VCaP (cell line): ENCODE data around the gene RFX2.

Experiments
- H3K27ac ChIP-seq: fragments of 450-650 bp; 2 replicates; pipeline ENCODE4 v1.5.1; 2017
- TF ChIP-seq, protein P1 (sequence below): fragments of 450-650 bp; conservative IDR thresholded peaks from 2 replicates; pipeline ENCODE4 v1.5.1; 2017; ENCODE audit warnings: mild to moderate bottlenecking, moderate library complexity

RFX2 gene

DNA sequence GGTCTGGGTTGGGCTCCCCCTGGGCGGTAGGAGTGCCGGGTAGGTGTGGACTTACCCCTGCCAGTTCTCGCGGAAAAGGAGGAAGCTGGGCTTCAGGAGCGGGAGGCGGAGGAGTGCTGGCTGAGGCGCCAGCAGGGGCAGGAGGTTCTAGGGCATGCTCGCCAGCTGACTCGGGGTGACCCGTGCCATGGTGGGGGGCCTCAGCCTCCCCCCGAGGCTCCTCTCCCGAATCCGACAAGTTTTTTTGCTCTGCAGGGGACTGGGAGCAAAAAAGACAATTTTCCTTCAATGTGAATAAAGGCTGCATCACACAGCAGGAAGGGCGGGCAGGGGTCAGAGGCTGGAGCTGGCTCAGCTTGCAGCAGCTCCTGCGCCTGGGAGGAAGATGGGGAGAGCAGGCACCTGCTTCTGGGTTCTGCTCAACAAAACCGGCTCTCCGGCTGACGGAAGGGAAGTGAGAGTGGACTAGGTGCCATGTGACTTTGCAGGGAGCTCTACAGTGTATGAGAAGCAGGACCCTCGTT lies 158.9 kb downstream of the RFX2 start:
- H3K27ac ChIP-seq: no peak overlapping the region
- TF ChIP-seq, protein P1, sequence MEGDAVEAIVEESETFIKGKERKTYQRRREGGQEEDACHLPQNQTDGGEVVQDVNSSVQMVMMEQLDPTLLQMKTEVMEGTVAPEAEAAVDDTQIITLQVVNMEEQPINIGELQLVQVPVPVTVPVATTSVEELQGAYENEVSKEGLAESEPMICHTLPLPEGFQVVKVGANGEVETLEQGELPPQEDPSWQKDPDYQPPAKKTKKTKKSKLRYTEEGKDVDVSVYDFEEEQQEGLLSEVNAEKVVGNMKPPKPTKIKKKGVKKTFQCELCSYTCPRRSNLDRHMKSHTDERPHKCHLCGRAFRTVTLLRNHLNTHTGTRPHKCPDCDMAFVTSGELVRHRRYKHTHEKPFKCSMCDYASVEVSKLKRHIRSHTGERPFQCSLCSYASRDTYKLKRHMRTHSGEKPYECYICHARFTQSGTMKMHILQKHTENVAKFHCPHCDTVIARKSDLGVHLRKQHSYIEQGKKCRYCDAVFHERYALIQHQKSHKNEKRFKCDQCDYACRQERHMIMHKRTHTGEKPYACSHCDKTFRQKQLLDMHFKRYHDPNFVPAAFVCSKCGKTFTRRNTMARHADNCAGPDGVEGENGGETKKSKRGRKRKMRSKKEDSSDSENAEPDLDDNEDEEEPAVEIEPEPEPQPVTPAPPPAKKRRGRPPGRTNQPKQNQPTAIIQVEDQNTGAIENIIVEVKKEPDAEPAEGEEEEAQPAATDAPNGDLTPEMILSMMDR: no peak

DNA sequence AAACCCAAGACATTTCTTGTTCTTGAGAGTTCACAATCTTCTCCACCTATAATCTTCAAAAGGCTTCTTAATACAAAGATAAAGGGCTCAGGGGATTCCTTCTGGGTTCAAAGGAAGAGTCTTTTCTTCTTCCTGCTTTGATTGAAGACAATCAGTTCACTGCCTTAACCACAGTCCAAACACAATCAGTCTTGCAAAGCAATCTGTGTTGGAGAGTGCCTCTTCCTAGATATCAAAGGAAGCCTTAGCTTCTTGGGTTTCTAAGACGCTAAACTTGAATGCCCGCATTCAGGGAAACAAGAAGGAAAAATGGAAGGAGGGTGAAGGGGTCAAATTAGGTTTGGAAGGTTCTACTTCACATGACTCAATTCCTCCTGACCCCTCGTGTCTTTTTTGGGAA lies 159.6 kb downstream of the RFX2 start:
- H3K27ac ChIP-seq: no peak overlapping the region
- TF ChIP-seq, protein P1: no peak

DNA sequence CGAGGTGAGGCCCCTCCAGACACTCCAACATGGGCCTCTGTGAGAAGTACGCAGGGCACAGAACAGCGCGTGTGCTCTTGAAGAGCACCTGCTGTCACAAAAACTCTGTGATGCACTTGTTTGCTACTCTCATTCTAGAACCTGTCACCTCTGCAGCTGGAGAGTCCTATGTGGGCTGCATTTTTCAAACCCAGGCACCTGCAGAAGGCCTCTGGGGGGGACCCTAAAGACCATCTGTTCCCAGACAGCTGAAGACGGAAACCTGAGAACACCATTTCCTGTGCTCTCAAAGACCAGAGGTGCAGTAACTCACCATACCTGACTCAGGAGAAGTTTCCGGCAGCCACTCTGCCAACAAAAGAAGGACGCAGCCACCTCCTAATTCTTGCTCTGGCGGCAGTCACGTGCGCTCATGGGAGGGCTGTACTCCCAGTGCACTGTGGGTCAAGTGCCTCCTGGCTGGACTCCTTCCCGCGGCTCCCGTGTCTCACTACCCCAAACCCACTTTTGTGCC lies 160.5 kb downstream of the RFX2 start:
- H3K27ac ChIP-seq: no peak overlapping the region
- TF ChIP-seq, protein P1: no peak

DNA sequence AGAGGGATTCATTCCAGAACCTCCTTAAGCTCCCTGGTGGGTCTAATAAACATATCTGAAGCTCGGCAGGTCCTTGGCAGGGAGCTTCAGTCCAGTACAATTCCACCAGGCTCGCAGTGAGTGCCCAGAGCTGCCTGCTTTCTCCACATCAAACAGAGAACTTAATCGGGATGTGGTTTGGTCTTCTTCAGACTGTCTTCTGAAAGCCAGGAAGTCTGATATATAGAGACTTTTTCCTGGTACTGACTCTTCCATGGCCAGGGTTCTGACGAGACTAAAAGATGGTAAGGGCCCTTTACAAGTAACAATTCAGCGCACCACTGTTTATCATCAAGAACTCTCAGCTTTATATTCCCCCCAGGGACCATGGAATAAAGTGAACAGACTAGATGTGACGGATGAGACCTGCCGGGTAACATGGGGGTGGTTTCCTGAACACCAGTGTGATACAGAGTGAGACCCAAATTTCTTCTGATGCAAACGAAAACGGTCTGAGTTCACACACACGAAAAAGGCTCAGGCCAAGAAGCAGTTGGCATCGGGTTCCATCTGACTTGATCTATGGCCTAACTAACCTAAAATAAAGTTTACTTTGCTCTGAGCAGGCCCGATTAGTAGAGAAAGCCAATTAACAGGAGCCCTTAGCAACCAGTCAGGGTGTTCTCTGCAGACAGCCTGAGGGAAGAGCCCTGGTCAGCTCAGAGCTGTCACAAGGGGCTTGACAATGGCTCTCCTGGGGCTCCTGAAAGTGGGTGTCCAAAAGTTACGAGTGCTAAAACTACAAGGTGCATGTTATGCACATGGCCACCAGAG lies 161.3 kb downstream of the RFX2 start:
- no peak overlapping the region for H3K27ac ChIP-seq

DNA sequence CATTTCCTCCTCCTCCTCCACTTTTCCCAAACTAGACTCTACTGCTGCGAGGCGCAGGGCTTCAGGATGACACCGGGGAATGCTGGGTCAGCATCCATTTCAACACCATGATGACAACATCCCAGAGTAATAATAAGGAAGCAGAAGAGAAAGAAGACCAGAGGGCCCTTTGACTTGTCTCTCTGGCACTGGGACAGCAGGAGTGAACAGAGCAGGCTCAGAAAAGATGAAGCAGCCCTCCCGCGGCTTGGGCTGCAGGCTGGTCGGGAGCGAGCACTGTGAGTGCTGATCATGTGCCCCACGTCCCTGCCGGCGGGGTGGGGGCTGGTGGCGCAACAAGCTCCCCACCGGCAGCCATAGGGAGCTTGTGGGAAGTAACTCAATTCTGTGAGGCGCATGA lies 162.9 kb downstream of the RFX2 start:
- H3K27ac ChIP-seq: no peak overlapping the region
- TF ChIP-seq, protein P1: no peak

More for the DNA sequence above, 161.3 kb downstream of the RFX2 start:
- TF ChIP-seq, protein P1: no peak

DNA sequence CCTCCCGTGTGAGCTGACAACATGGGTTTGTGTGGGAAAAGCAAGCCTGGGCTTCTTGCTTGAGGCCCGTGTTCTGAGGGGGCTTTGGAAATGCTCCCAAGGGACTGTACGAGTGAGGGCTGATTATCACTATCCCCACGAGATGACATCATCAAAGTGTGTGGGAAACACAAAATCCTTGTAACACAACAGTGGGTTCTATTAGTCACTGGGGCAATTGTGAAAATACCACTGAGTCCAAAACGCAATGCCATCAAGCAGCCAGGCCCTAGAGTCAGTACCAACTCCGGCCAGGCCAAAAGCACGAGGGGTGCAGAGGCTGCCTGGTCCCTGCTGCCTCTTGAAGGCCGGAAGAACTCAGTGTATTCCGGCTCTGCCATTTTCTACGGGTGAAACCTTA lies 166.7 kb downstream of the RFX2 start:
- H3K27ac ChIP-seq: no peak overlapping the region
- TF ChIP-seq, protein P1: no peak
